Measurements from ENCODE around the gene PNP.
A peak's percentile ranks its signal among the peaks of the same experiment; 100 is the strongest.

Gene PNP

GRCh38 chr14:20508367-20508766 lies 39.2 kb downstream of the PNP start:
- H3K36me3 Mint-ChIP-seq (ENCODE audit: insufficient read depth) = no peaks in the 10 kb centered on the region
- no peak overlapping the region for H3K4me3 Mint-ChIP-seq
- H3K4me1 Mint-ChIP-seq (ENCODE audit: low read depth in 2 of 2) = peaks cover 2 to 8% of the 10 kb centered on the region in 2 donors
- H3K27me3 Mint-ChIP-seq = peaks cover 0 to 6% of the 10 kb centered on the region in 2 donors
- no peak overlapping the region for H3K27ac Mint-ChIP-seq
- H3K9me3 Mint-ChIP-seq = no peaks in the 10 kb centered on the region
- no peak for DNase-seq
- no peak for ATAC-seq (replicated peaks)

GRCh38 chr14:20512177-20512905 lies 43.1 kb downstream of the PNP start:
- DNase-seq (no peak), ATAC-seq (replicated peaks) (no peak)
- Mint-ChIP-seq H3K4me3 (no peak overlapping the region), H3K36me3 (ENCODE audit: insufficient read depth) (no peaks in the 10 kb centered on the region), H3K9me3 (no peaks in the 10 kb centered on the region), H3K4me1 (ENCODE audit: low read depth in 2 of 2) (peaks cover 0 to 2% of the 10 kb centered on the region in 2 donors), H3K27me3 (no peaks in the 10 kb centered on the region), H3K27ac (no peak overlapping the region)

DNA sequence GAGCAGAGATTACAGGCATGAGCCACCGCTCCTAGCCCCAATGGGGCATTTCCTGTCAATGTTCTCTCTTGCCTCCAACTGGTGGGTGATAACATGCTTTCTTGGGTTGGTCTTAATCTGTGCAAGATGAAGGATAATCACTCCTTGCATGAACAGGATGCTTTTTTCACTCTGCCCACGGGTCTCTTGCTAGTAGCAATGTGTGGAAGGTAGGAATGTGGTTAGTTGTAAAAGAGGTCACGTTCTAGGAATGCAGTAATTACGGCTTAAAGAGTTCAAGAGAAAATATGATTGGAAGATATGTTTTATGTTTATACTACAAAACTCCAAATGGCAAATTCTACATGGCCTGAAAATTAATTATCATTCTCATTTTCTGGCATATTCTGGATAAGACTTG lies 46.6 kb downstream of the PNP start:
- no peaks in the 10 kb centered on the region for H3K36me3 Mint-ChIP-seq (ENCODE audit: insufficient read depth)
- no peak overlapping the region for H3K4me3 Mint-ChIP-seq
- DNase-seq (no peak), ATAC-seq (replicated peaks) (no peak)
- H3K27ac Mint-ChIP-seq = no peak overlapping the region
- H3K27me3 Mint-ChIP-seq = no peaks in the 10 kb centered on the region
- no peaks in the 10 kb centered on the region for H3K9me3 Mint-ChIP-seq
- no peaks in the 10 kb centered on the region for H3K4me1 Mint-ChIP-seq (ENCODE audit: low read depth in 2 of 2)

- Mint-ChIP-seq H3K36me3 (ENCODE audit: insufficient read depth) (no peaks in the 10 kb centered on the region), H3K4me3 (no peak overlapping the region), H3K9me3 (no peaks in the 10 kb centered on the region), H3K4me1 (ENCODE audit: low read depth in 2 of 2) (no peaks in the 10 kb centered on the region), H3K27ac (no peak overlapping the region), H3K27me3 (no peaks in the 10 kb centered on the region)
- ATAC-seq (replicated peaks) (no peak), DNase-seq (no peak)
These were observed 47.7 kb downstream of the PNP start for GRCh38 chr14:20516921-20517320.

DNA sequence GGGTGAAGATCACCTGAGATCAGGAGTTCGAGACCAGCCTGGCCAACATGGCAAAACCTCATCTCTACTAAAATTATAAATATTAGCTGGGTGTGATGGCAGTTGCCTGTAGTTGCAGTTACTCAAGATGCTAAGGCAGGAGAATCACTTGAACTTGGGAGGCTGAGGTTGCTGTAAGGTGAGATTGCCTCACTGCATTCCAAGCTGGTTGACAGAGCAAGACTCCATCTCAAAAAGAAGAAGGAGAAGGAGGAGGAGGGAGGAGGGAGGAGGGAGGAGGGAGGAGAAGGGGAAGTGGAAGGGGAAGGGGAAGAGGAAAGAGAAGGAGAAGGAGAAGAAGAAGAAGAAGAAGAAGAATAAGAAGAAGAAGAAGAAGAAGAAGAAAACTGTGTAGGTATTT lies 53.1 kb downstream of the PNP start:
- H3K27me3 Mint-ChIP-seq = no peaks in the 10 kb centered on the region

DNA sequence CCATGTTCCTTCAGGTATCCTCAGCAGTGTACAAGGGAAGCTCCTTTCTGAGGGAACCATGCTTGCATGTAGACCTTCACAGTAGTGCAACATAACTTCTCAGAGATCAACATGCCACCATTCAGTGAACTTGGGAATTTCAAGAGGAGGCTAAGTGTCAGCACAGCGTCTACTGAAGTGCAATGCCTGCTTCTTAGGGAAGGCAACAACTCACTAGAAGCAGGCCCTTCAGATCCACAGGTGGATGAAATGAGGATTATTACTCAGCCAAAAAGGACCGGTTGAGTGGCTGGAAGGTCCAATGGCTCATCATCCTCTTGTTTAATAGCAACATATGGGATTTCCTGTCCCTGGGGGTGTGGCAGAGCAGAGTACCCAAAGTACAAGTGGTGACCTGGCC lies 54.8 kb downstream of the PNP start:
- Mint-ChIP-seq H3K27ac (no peak overlapping the region), H3K9me3 (no peaks in the 10 kb centered on the region), H3K27me3 (peaks cover 3 to 13% of the 10 kb centered on the region in 2 donors), H3K4me3 (no peak overlapping the region), H3K4me1 (ENCODE audit: low read depth in 2 of 2) (no peaks in the 10 kb centered on the region), H3K36me3 (ENCODE audit: insufficient read depth) (no peaks in the 10 kb centered on the region)
- DNase-seq (no peak), ATAC-seq (replicated peaks) (no peak)

More for the DNA sequence above, 53.1 kb downstream of the PNP start:
- Mint-ChIP-seq H3K27ac (peak overlapping the region in 1 of 2 donors; percentile 60), H3K4me1 (ENCODE audit: low read depth in 2 of 2) (no peaks in the 10 kb centered on the region), H3K36me3 (ENCODE audit: insufficient read depth) (no peaks in the 10 kb centered on the region), H3K4me3 (no peak overlapping the region), H3K9me3 (no peaks in the 10 kb centered on the region)
- ATAC-seq (replicated peaks) (no peak), DNase-seq (no peak)
